NCI-H345 treated with DMSO at 0.1 percent for 48 hours (cell line): ENCODE measurements around the gene WDR62.
"Not testable (repeated sequence)": the region's sequence is repeated elsewhere in the genome, so short reads cannot be mapped to it uniquely, and the experiment has no call there.

Experiments
- DNase-seq: peaks from one replicate; lab custom pipeline; 2025; ENCODE audit not compliant: unreplicated experiment; lab: John Stamatoyannopoulos, UW

The WDR62 gene

DNA sequence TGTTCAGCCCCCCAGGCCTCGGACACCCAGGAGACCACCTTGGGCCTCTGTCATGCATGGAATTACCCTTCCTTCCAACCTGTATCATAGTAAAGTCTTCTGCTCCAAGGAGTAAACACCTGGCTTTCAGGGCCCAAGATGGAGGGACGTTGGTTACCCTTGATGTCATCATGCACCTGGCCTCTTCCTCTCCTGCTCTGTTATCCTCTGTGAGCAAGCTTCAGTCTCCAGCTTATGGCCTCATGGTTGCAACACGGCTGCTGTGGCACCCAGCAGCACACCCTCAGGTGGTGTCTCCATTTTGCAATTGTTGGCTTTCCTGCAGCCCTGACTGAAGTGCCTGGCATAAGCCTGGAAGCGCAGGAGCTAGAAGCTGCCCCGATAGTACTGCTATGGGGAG is 52.3 kb downstream of the WDR62 start:
- no peak for DNase-seq

DNA sequence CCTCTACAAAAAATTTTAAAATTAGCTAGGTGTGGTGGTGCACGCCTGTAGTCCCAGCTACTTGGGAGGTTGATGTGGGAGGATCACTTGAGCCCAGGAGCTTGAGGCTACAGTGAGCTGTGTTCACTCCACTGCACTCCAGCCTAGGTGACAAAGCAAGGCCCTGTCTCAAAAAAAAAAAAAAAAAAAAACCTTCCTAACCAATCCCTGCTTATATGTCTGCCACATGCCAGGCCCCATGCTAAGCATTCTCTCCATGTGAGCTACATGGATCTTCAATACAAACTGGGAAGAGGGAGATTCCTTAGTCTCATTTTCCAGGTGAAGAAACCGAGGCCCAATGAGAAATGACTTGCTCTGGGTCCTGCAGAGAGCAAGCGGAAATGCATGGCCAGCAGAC is 54.0 kb downstream of the WDR62 start:
- no peak for DNase-seq

DNA sequence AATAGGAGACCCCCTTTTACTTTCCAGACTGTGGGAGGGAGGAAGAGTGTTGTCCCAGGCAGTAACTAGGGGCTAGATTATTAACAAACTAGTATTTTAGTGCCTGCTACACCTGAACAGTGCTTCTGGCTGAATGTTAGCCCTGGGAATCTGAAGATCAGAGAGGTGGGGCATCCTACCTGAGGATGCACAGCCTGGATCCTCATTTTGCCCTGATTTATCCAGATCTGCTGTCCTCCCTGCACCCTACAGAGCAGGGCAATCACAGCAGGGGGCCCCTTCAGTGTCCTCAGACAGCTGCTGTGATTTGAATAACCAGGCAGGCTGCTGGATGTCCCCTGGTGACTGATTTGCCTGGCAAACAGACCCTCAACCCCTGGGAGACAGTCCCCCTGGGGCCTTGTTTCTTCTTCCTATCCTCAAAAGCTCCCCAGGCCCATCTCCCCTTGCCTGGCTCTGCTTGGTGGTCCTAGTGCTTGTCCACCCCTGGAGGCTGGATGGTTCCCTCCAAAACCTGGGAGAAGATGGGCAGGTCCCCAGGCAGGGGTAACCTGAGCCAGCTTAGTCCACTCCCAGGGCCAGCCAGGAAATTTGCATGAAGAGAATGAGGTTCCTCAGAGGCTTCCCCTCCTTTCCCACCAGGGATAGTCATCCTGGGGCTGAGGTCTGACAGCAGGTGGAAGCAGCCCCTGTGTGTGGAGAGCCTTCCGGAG is 55.9 kb downstream of the WDR62 start, which contains the start of gene OVOL3:
Gene OVOL3 (plus strand): TSS at position 657 of the 713 bp plus-strand sequence. CDS start 60 bp downstream, outside the sequence.
- no peak for DNase-seq

DNA sequence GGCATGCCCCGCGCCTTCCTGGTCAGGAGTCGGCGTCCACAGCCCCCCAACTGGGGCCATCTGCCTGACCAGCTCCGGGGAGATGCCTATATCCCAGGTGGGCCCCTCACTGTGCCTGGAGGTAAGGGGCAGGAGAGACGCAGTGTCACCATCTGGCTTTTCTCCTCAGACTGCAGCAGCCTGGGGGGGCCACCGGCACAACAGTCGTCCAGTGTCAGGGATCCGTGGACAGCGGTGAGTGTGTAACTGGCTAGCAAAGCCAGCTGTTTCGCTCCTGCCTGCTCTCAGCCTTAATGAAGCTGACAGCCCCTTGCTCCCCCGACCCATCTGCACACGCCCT is 56.5 kb downstream of the WDR62 start:
- DNase-seq = no peak

DNA sequence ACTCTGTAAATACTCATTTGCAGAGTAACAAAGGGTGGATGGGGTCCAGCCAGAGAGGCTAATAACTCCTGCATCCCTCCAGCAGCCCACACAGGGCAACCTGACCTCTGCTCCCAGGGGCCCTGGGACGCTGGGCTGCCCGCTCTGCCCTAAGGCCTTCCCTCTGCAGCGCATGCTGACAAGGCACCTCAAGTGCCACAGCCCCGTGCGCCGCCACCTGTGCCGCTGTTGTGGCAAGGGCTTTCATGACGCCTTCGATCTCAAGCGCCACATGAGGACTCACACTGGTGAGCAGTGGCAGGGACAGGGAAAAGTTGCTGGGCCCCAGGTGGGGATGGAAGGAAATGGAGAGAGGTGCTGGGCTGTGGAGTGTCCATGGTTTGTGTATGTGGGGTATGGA is 58.0 kb downstream of the WDR62 start:
- no peak for DNase-seq

DNA sequence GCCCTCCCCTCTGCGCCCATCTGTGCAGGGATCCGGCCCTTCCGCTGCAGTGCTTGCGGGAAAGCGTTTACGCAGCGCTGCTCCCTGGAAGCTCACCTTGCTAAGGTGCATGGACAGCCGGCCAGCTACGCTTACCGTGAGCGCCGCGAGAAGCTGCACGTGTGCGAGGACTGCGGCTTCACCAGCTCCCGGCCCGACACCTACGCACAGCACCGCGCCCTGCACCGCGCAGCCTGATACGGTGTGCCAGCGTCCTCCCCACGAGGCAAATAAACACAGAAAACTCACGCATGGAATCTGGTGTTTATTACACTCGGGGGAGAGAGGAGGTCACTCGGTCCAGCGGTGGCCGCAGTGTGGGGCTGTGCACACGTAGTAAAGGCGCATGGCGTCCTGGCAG is 58.7 kb downstream of the WDR62 start:
- no peak for DNase-seq

DNA sequence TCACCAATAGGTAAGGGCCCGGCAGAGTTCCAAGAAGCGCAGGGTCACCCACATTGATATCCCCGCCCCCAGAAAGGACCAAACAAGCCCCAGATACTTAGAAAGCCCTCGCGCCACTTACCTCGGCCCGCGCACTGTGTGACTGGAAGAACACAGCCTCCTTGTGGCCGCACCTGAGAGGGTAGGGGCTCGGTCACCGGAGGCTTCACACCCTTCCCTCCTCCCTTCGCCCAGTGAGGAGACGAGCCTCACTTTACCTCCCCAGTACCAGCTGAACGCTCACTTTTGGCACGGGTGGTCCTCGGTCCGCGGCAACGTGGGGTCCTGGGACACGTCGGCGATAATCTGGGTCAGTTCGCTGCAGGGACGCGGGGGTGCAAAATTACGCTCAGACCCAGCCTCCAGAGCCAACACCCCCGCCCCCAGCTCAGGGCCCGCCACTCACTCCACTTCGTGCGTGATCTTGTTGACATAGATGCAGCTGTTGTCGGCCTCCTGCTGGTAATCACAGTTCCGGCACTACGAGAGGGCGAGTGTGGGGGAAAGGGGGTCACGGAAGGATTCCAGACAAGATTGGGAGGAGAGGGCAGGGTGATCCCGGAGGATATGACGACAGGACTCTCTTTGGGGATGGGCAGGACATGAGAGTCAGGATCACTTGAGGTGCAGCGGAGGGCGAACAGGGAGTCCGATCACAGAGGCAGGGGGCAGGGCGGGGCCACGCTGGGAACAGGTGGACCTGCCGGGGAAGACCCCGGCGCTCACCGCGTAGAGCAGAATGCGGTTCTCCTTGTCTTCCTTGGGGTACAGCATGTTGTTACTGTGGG is 59.4 kb downstream of the WDR62 start:
- DNase-seq = peak; percentile 82

DNA sequence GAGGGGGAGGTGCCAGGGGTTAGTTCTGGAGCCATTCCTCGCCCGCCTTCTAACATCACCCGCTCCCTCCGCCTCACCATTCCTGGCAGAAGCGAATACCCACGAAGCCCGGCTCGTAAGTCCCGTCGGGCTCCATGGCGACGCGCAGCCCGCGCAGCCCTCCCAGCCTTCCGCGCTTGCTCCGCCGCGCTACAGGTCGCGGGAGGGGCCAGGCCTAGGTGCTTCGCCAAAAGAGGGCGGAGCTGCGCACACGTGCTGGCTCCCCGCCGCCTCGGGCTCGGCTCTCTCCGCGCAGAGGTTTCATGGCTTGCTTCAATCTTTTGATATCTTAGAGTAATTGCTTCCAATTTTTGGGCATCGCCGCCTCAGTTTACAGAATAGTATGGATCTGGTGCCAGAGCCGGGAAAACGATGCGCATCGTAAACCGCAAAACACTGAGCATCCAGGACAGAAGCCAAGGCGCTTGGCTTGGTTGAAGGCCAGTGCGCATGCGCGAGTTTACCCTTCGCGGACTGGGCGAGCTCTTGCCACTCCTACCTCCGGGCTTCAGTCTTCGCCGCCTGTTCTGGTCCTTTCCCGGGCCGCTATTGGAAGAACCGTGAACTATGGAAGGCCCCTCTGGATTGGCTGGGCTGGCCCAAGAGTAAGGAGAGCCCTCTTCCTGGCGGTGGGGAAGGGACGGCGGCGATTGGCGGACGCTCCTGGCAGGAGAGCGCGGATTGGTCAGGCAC is 60.2 kb downstream of the WDR62 start, which contains the start of gene POLR2I:
Gene POLR2I (minus strand): TSS at position 155 of the 732 bp plus-strand sequence. CDS start 19 bp downstream, at position 136.
- DNase-seq = peak; percentile 100

DNA sequence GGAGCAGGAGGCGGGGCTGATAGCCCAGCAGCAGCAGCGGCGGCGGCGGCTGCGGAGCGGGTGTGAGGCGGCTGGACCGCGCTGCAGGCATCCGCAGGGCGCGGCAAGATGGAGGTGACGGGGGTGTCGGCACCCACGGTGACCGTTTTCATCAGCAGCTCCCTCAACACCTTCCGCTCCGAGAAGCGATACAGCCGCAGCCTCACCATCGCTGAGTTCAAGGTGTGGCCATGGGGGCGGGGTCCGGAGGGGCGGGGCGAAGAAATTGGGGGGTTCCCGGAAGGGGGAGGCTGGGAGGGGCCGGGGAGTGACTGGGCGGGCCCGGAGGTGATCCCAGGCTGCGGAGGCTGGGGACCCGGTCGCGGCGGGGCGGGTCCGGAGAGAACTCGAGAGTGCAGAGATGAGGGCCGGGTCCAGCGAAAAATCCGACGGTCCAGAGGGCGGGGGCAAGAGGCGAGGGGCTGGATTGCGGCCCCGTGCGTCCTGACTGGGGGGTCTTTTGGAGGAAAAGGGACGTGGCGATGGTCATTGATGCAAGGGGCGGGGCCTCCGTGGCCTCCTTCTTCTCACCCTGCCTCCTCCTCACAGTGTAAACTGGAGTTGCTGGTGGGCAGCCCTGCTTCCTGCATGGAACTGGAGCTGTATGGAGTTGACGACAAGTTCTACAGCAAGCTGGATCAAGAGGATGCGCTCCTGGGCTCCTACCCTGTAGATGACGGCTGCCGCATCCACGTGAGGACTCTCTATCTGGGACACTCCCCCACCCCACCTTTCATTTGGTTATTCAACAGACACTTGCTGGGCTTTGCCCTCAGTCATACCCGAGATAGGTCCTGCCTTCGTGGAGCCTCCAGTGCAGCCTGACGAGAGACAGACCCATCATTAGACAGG is 61.0 kb downstream of the WDR62 start, which contains the start of gene TBCB:
Gene TBCB (plus strand): TSS at position 16 of the 891 bp plus-strand sequence. CDS start 93 bp downstream, at position 109.
- peak; percentile 47 for DNase-seq

DNA sequence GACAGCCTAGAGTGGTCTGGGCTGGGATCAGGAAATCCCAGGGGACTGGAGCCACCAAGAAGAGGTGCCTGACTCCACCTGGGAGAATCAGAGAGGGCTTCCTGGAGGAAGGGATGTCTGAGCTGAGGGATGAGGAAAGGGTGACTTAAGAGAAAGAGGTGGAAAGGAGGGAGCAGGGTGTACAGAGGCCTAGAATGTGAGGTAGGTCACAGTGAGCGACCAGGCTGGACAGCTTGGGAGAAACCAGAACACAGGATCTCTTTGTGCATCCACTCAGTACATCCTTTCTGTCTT is 61.6 kb downstream of the WDR62 start:
- DNase-seq = no peak

DNA sequence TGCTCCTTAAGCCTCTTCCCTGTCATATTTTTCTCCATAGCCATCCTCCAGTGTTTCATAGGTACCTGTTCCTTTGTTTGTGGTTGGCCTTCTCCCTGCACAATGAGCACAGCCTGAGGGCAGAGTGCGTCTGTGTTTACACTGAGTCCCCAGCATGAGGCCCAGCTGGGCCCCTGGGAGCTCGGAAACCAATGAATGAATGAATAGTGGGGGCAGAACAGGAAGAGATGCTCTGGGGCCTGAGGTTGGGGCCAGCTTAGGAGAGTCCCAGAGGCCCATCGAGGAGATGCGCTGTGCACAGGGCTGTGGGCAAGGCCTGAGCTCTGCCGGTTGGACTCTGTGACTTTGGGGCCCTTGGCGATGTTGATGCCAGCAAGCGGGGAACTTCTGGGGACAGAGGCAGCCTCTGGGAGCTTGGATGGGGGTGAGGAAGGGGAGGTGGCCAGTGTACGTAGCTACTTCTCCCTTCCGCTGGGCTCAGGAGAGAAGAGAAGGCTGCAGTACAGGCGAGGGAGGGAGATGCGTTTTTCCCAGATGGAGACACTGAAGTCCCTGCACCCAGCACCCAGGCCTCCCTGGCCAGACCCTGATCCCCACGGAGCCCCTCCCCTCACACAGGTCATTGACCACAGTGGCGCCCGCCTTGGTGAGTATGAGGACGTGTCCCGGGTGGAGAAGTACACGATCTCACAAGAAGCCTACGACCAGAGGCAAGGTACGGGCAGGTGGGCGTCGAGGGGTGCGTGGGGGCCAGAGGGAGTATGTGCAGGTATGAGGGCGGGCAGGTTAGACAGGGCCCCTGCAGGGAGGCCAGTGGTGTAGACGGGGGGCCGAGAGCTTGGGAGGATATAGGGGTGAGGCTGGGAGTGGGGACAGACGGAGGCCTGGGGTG is 65.6 kb downstream of the WDR62 start:
- peak; percentile 99 for DNase-seq

DNA sequence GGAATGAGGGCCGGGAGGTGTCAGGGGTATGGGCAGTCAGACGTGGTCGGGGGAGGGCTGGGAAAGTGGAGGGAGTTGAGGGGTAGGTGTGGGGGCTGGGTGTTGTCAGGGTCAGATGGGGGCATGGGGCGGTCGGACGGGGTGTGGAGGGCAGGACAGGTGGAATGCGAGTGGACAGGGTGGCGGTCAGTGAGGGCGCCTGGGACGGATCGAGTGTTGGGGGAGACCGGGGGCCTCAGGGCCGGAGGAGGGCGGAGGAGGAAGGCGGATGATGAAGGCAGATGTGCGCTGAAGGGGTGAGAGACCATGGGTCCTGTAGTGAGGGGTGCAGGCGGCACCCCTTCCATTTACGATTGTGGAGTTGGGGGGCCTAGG is 66.3 kb downstream of the WDR62 start:
- DNase-seq = no peak

DNA sequence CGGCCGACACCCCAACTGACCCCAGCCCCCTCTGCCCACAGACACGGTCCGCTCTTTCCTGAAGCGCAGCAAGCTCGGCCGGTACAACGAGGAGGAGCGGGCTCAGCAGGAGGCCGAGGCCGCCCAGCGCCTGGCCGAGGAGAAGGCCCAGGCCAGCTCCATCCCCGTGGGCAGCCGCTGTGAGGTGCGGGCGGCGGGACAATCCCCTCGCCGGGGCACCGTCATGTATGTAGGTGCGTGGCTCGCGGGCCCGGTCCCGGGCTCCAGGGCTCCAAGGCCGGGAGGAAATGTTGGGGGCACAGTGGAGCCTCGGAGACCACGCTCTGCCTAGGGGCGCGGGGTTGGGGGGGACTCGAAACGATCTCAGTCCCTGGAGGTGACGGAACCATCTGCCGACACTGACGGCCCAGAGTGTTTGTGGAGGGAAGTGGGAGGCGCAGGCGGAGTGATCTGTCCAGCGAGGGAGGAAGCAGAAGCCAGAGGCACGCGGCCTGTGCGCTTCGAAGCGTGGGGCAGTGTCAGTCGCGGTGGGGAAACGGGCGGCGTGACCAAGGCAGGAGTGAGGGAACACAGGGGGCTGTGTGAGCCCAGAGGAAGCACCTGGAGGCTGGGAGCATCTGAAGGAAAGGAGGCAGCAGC is 66.9 kb downstream of the WDR62 start:
- no peak for DNase-seq

DNA sequence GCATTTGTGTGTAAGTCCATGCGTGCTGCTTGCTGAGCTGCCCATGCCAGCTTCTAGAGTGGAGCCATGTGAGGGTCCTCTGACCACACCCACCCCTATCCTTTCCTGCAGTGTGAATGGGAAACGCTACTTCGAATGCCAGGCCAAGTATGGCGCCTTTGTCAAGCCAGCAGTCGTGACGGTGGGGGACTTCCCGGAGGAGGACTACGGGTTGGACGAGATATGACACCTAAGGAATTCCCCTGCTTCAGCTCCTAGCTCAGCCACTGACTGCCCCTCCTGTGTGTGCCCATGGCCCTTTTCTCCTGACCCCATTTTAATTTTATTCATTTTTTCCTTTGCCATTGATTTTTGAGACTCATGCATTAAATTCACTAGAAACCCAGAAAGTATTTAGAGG is 70.9 kb downstream of the WDR62 start:
- DNase-seq = no peak

DNA sequence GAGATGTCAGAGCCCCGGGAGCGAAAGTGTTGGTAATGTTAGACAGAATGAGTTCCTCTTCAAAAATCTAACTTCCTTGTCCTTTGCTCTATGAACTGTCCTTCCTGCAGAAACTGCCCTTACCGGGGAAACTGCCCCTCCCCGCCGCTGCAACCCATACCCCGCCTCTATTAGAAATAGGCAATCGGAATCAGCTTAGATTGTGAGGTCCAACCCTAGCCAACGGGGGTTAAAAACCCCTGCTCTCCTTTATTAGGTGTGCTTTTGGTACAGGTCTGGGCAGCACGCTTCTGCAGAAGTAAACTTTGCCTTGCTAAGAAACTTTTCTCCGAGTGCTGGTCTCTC is 73.7 kb downstream of the WDR62 start:
- DNase-seq = peak; percentile 46

DNA sequence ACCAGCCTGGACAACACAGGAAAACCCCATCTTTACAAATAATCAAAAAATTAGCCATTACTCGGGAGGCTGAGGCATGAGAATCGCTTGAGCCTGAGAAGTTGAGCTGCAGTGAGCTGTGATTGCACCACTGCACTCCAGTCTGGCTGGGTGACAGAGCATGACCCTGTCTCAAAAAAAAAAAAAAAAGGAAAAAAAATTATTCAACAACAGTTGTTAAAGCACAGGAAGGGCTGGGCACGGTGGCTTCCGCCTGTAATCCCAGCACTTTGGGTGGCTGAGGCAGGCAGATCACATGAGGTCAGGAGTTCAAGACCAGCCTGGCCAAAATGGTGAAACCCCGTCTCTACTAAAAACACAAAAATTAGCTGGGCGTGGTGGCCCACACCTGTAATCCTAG is 76.5 kb downstream of the WDR62 start:
- DNase-seq = not testable (repeated sequence)

DNA sequence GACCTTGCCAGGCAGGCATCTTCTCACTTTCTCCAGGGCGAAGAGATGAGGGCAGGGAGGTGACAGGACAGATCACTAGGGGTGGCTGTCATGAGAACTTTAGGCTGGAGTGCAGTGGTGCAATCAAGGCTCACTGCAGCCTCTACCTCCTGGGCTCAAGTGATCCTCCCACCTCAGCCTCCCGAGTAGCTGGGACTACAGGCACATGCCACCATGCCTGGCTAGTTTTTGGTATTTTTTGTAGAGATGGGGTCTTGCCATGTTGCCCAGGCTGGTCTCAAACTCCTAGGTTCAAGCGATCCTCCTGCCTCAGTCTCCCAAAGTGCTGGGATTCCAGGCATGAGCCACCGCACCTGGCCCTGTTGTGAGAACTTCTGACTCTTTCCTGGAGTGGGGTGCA is 80.2 kb downstream of the WDR62 start:
- not testable (repeated sequence) for DNase-seq

DNA sequence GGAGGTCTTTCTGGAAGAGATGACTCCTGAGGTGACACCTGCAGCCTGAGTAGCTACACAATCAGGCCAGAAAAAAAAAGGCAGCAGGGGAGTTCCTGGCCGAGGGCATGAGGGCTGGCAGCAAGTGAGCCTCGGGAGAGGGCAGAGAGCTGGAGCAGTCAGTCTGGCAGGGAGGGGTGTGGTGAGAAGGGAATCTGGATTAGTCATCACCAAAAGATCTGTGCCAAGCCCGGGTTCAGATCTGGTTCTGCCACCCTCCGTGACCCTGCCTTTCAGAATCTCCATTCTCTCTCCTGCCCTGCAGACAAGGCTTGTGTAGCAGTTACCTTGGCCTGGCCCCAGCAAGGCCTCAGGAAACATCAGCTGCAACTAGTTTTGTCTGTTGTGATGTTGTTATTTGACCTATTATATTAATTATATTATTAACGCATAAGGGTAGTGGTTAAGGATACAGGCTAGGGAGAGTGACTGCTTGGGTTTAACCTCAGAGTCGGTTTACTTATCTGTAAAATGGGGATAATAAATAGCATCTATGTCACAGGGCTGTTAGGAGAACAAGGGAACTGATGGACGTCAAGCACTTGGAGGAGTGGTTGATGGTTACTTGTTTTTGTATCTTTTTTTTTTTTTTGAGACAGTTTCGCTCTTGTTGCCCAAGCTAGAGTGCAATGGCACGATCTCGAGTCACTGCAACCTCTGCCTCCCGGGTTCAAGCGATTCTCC is 82.4 kb downstream of the WDR62 start:
- DNase-seq = peak; percentile 93

DNA sequence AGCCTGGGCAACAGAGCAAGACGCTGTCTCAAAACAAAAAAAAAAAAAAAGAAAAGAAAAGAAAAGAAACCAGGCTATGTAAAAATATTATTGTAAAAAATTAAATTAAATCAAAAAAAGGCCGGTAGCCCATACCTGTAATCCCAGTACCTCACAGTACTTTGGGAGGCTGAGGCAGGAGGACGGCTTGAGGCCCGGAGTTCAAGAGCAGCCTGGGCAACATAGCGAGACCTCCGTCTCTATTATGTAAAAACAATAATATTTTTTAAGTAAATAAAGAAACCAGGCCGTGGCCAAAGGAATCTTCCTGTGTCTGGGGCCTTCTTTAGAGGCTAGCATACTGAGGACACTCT is 84.4 kb downstream of the WDR62 start:
- DNase-seq = no peak
